Gastroesophageal sphincter (tissue), 3 donors: ENCODE measurements around the gene CAMSAP1.

Experiments
- CTCF ChIP-seq, 4 experiments: fragments of 200-600 bp in 2 of 4; fragments of 450-650 bp in 2 of 4; sonication (generic) in 1 of 4; IDR thresholded peaks; one replicate each; pipeline ENCODE4 v1.5.1; 2017 to 2019; ENCODE audit warnings: antibody characterized with exemption in 4 of 4, mild to moderate bottlenecking in 2 of 4, moderate library complexity in 2 of 4
- EP300 ChIP-seq: sonication (generic); formaldehyde crosslinking; IDR thresholded peaks from one replicate; pipeline ENCODE4 v1.6.1; 2017; ENCODE audit warnings: antibody characterized with exemption, mild to moderate bottlenecking
- POLR2AphosphoS5 ChIP-seq: sonication (generic); formaldehyde crosslinking; IDR thresholded peaks from one replicate; pipeline ENCODE4 v1.6.1; 2017; ENCODE audit warnings: antibody characterized with exemption

- no peak for TF ChIP-seq CTCF (IDR thresholded peaks at IDR 0.05)
- TF ChIP-seq EP300: no peak
- TF ChIP-seq POLR2AphosphoS5: no peak
Measured at GRCh38 chr9:135770771-135771170, 136.6 kb downstream of the CAMSAP1 start.
